Stimulated activated CD4-positive, alpha-beta T cell treated with anti-CD3 and anti-CD28 coated beads, Interleukin-2, amount 100 ng/mL, for 4 hours (primary cell): ENCODE data around the gene CPNE4.
"Not testable (repeated sequence)": the region's sequence is repeated elsewhere in the genome, so short reads cannot be mapped to it uniquely, and the experiment has no call there.

ENCODE experiments used
- DNase-seq: peaks from one replicate; pipeline ENCODE4 v3.0.0-alpha.2; 2020; ENCODE audit warnings: low read depth

The CPNE4 gene

DNA sequence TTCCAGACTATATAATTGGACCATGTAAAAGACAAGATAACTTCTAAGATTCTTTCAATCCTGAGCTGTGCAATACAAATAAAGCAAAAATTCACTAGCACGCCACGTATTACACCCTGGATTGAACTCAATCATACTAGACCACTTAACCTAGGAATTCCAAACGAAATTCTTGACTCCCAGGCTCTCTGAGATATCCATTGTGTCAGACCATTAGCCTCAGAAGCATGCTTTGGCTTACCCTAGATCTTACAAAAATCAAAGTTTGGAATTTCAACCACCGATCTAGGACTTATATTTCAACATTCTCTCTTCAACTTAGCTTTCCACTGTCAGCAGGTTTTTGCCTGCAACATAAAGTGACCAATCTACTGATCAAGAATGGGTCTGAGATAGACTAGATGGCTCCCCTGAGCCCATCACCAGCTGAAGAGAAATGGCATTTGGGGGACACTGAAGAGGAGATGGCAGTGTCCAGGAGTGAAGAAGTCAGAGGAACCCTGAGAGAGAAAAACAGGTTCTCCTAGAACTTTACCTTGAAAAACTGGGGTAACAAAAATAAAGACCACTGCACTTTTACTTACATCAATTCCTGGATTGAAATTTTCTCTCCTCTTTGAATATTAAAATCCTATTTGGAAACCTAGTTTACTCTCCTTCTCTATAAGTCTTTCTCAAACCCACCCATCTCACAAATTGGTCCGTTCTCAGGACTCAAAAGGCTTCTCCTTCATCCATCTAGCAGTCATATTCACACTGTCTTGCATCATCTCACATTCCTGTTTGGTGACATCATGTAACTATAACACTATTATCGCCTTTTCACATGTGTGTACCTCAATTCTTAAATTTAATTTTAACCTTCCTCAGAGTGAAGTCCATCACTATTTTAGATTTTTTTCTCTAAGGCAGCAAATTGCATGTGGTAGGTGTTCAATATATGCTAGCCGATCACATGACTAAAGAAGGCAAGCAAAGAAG, 18.5 kb downstream of the CPNE4 start:
- DNase-seq: no peak

DNA sequence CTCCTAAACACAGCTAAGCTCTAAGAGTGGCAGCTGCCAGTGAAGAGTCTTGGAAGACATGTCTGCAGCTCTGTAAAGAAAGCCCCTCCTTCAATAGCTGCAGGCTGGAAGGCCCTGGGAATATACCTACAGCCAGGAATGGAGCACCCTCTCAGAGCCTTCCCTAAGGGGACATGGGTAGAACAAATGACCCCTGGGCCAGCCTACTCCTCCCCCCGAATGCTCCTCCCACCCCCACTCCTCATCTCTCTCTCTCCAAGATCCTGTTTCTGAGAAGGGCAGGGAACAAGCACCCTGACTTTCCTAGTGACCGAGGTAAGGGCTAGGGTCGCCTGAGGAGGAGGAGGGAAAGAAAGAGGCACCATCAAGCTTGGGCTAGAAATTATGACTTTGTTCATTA, 20.7 kb downstream of the CPNE4 start:
- no peak for DNase-seq

- no peak for DNase-seq
Measured at GRCh38 chr3:132009241-132009640, 25.6 kb downstream of the CPNE4 start.

DNA sequence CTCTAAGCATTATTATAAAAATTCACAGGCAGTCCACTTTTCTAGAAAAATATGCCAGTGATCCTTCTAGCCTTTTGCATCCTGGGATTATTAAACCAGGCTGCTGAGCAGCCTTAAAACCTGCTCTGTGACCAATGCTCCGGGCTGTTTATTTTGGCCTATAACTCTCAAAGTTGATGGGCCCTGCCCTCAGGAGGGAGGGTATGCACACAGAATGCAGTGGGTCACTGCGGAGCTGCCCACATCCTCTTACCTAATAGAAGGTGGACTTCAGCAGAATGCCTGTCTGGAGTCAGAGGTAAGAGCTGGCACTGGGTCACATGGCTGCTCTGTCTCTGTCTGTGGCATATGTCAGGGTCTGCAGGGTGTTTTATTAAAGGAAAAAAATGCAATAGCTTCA, 26.0 kb downstream of the CPNE4 start:
- DNase-seq: no peak

- no peak for DNase-seq
Measured at GRCh38 chr3:132007617-132008016, 27.2 kb downstream of the CPNE4 start.

DNA sequence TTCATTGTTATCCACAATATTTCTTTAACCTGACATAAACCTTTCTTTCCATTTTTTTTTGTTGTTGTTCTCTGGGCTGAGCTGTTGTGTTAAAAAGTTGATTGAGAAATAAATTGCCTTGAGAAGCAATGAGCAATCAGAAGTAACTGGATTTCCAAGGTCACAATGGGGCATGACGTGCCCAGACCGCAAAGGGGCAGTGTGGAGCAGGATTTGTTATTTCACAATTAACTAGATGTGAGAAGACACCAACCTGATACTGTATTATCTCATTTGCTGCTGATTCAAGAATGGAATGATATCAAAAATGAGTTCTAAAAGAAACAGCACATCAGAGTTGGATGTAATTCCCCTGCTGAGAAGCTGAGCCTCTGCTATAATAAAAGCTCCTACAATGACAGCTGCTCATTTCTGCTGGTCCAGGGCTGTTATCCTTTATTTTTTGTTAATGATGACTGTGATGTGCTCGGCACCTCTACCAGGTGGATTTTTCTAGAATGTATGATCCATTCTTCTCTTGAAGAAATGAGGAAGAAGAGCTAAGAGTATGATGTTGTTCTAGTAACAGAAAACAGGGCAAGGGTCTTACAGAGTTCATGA, 28.1 kb downstream of the CPNE4 start:
- no peak for DNase-seq

DNA sequence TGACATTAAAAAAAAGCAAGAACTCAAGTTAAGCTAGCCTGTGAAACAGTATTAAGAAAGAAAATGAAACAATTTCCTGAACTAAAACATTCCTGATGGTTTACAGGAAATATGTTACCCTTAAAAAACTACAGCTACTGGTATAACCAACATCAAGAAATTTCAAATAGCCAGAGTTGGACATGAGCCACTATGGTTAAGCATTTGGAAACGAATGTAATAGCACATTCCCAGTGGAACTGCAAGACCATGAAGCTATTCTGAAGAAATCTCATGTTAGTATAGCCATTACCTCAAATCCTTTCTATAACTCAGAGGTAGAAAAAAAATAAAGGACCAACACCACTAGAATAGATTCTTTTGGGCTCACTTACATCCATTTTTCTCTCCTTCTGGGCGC, 30.2 kb downstream of the CPNE4 start:
- DNase-seq: no peak

- DNase-seq: no peak
Measured at GRCh38 chr3:132003685-132004084, 31.1 kb downstream of the CPNE4 start.

- DNase-seq: no peak
Measured at GRCh38 chr3:132001999-132002398, 32.8 kb downstream of the CPNE4 start.

- no peak for DNase-seq
Measured at GRCh38 chr3:132001036-132001435, 33.8 kb downstream of the CPNE4 start.

- no peak for DNase-seq
Measured at GRCh38 chr3:131998027-131998426, 36.8 kb downstream of the CPNE4 start.

DNA sequence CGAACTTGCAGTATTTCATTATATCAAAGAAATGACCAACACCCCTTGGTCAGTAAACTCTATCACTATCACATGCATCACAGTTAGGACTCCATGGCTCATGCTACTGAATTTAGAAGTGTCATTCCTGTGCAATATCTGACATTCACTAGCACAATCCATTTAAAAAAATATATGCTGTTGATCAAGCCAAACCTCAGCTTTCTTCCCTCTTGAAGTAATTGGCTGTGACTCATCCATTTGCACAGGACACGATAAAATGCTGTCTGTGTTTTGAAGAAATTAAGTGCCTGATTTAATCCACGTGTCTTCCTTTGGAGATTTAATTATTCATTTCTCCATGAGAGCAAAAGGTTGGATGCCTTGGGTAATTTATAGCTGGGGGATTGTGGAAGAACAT, 38.9 kb downstream of the CPNE4 start:
- no peak for DNase-seq

DNA sequence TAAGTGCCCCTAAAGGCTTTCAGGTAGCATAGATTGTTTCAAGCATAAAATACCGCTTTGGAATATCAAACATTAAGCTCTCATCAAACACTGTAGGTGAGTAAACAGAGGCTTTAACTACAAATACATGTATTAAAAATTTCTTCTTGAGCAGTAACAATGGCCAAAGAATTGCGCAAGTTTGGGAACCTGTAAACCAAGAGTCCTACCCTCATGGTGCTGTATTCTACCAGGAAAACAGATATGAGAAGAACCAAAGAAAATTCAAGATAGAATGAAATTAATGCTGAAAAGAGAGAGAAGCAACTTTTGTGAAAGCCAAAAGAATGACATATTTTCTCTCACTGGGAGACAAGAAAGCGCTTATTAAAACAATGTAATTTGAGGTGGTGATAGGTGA, 45.5 kb downstream of the CPNE4 start:
- DNase-seq: no peak

DNA sequence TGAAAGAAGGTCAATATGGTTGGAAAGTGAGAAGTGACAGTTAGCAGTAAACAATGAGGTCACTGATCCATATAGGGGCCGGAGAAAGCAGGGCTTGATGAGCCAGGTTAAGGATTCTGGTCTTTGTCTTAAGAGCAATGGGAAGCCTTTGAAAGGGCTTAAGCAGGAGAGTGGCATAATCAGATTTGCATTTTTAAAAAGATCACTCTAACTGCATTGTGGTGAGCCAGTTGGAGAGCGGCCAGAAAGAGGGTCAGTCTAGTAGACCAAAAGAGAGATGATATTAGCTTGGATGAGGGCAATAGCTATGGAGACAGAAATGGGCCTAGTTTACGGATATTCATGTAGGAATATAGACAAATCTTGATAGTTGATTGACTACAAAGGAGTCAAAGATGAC, 46.6 kb downstream of the CPNE4 start:
- no peak for DNase-seq

- DNase-seq: no peak
Measured at GRCh38 chr3:131983689-131984088, 51.1 kb downstream of the CPNE4 start.

DNA sequence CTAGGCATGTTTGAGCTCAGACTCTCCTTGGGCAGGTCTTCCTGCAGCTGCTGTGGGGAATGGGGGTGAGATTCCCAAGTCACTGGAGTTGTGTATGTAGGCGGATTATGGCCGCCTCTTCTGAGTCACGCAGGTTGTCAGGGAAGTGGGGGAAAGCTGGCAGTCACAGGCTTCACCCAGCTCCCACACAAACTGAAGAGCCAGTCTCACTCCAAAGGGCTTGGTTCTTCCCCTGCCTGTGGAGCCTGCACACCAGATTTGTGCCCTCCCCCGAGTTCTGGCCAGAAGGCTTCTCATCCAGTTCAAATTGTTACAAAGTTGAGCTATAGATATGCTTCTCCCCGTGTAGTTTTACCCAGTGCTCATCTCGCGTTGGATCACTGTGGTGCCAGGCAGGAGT, 53.5 kb downstream of the CPNE4 start:
- DNase-seq: no peak

DNA sequence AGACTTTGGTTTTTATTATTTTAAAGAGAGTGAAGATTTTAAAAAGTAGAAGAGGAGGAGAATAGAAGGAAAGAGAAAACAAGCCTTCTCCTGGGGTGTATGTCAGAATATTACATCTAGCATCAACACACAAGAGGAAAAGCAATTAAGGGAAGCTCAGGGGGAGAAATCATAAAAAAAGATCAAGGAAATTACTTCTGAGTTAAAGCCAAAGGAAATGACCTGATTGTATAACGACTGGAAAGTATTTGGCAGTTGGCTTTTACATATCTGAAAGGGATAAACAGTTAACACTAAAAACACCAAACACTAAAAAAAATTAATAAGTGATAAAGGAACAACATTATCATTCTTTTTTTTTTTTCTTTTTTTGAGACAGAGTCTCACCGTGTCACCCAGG, 58.4 kb downstream of the CPNE4 start:
- no peak for DNase-seq

- no peak for DNase-seq
Measured at GRCh38 chr3:131975047-131975446, 59.8 kb downstream of the CPNE4 start.

DNA sequence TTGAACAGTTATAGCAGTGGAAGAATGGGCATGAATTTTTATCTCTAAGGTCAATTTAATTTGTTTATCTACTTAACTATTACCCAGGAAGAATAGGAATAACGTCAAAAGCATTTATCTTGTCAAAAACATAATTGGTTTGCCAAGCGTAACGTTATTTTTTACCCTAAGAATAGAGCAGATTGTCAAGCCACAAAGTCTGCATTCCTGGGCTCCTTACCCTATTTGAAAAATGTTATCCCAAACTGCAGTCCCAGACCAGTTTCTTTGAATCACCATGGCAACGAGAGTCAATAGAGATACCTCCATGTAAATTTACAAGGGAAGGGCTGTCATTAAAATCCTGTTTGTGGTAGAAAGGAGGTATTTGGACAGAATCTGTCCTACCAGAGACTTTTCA, 61.1 kb downstream of the CPNE4 start:
- no peak for DNase-seq

- DNase-seq: no peak
Measured at GRCh38 chr3:131972550-131972949, 62.3 kb downstream of the CPNE4 start.

DNA sequence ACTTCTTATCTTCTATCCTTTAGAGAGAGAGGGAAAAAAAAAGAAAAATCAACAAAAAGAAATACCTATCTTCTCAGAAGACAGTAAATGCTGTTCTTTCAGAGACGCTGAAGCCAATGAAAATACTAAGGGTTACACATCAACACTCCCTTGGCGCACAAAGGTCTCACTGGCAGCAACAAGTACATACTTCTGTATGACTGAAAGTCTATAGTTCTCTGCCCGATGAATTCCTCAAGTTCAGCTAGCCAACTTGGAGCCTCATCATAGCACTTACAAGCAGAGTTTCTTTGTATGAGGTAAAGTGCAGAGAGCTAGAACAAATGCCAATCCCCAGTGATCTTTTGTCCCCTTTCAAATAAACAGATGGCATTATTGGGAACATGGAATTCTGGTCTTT, 62.7 kb downstream of the CPNE4 start:
- no peak for DNase-seq

DNA sequence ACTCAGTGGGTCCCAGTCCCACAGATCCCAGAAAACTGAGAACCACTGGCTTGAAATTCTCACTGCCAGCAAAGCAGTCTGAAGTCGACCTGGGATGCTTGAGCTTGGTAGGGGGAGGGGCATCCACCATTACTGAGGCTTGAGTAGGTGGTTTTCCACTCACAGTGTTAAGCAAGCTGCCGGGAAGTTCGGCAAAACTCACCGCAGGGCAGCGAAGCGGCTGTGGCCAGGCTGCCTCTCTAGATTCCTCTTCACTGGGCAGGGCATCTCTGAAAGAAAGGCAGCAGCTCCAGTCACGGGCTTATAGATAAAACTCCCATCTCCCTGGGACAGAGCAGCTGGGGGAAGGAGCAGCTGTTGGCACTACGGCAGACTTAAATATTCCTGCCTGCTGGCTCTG, 71.4 kb downstream of the CPNE4 start:
- DNase-seq: not testable (repeated sequence)

GRCh38 chr3:131962982-131963381, 71.8 kb downstream of the CPNE4 start:
- no peak for DNase-seq

- DNase-seq: no peak
Measured at GRCh38 chr3:131960324-131960723, 74.5 kb downstream of the CPNE4 start.
